SH-SY5Y (cell line): Measurements from ENCODE around the gene FALEC.

Experiments used
- GATA2 ChIP-seq: IDR thresholded peaks from 2 replicates; pipeline ENCODE4 v1.6.1; 2011; ENCODE audit warnings: mild to moderate bottlenecking, low read depth, low read length
- GATA3 ChIP-seq: IDR thresholded peaks from 2 replicates; pipeline ENCODE4 v1.6.1; 2011; ENCODE audit warnings: low read depth, mild to moderate bottlenecking, low read length, moderate library complexity

DNA sequence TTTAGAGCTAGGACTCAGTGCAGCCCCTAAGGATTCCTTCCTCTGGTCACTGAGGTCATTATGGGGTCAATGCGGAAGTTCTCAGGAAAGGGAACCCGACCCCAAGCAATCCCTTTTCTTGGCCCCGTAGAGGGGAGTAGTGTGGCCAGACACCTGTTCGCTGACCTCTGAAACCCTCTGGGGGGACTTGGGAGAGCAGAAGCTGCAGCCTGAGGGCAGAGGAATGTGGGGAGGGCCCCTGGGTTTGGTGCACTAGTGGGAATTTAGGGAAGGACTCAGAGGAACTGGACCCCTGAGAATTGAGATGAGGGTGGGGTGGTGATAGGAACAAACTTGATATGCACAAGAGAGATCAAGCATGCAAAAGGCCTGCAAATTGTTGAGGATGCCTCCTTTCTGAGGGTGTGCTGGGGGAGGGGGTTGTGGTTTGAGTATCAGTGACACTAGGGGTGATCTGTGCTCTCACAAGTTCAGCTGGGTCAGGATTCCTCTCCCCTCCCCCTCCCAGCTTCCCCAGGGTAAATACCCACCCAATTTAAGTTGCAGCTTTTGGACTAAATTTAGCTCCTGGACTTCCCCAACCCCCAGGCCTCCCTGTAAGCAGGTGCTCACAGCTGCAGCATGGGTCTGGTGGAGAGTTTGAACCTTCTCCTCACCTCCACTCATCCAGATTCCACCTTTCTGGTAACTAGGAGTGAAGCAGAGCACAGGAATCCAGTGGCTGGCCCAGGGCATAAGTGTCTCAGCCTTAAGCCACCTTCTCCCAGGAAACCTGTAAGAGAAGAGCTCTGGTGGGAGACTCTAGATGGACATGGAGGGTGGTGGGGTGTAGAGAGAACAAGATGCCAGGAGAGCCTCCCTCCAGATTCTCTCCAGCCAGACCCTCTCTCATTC is 47.1 kb downstream of the FALEC start:
- TF ChIP-seq GATA2 (no peak), GATA3 (no peak)
